HepG2 (cell line): Measurements from ENCODE around the gene TBC1D10A. TPM values are rescaled to one million over a fixed set of nuclear protein-coding genes. Genes with fewer than 3 reads are reported as not detected.
A peak's percentile ranks its signal among the peaks of the same experiment; 100 is the strongest.

Experiments
- ATAC-seq: fragments of 200-7000 bp; cut with Tn5 transposase; 3 replicates; pipeline ENCODE4 v1.9.1; 2020; ENCODE audit warnings: mild to moderate bottlenecking, moderate library complexity
- BruUV-seq: library from RNA; stranded (reverse); fragments of 400-500 nt; replicated peaks from 2 replicates; lab custom pipeline; 2021; lab: Mats Ljungman, UMichigan
- CTCF ChIA-PET: fragments of 300-600 bp; formaldehyde crosslinking; extraction: SDS; loops from one replicate; lab custom pipeline; 2021; ENCODE audit warnings: low total read pairs, inconsistent platforms, low intra/inter-chr PET ratio; lab: Yijun Ruan, JAX
- POLR2A ChIA-PET: fragments of 350-600 bp; sonication (Branson Sonifier 250); formaldehyde crosslinking; loops from one replicate; lab custom pipeline; 2020; ENCODE audit warnings: antibody characterized with exemption, inconsistent platforms; lab: Yijun Ruan, JAX
- DNase-seq: peaks from one replicate; pipeline ENCODE4 v3.0.0-alpha.2; 2015; ENCODE audit warnings: low spot score
- FAIRE-seq: peaks from 3 replicates; lab custom pipeline; 2011; peaks lifted over from hg19 to GRCh38; lab: Jason Lieb, UNC
- H2AFZ ChIP-seq: one replicate; pipeline ENCODE4 v1.6.1; 2011; ENCODE audit warnings: low read length, inconsistent platforms
- H3K27ac ChIP-seq: fragments of 300-600 bp; 3 replicates; pipeline ENCODE4 v1.8.0; 2011; ENCODE audit warnings: mixed run types, mild to moderate bottlenecking, mixed read lengths, low read length, inconsistent platforms; ENCODE audit not compliant: insufficient read depth; ENCODE audit errors: extremely low read length
- H3K27me3 ChIP-seq, 2 experiments: fragments of 200-600 bp in 1 of 2; 2 replicates in 1 of 2; 3 replicates in 1 of 2; pipeline versions ENCODE4 v1.6.0 to v1.8.0; 2011; ENCODE audit warnings: low read length in 2 of 2, mild to moderate bottlenecking in 2 of 2, moderate library complexity in 2 of 2, inconsistent platforms in 1 of 2; ENCODE audit not compliant: insufficient read depth in 2 of 2, control insufficient read depth in 1 of 2
- H3K36me3 ChIP-seq, 2 experiments: fragments of 200-600 bp in 1 of 2; replicated peaks in 1 of 2; 2 replicates in 1 of 2; 3 replicates in 1 of 2; pipeline versions ENCODE4 v1.5.1 to v1.8.0; 2011; ENCODE audit warnings: low read length in 2 of 2, inconsistent platforms in 1 of 2; ENCODE audit not compliant: insufficient read depth in 2 of 2, control insufficient read depth in 1 of 2
- H3K4me1 ChIP-seq: 2 replicates; pipeline ENCODE4 v1.5.1; 2012; ENCODE audit warnings: low read length, inconsistent platforms; ENCODE audit not compliant: insufficient read depth
- H3K4me2 ChIP-seq: 2 replicates; pipeline ENCODE4 v1.6.0; 2011; ENCODE audit warnings: low read depth, low read length, inconsistent platforms
- H3K4me3 ChIP-seq, 3 experiments: fragments of 200-600 bp in 1 of 3; sonication (generic), shearing (Covaris generic) in 1 of 3; replicated peaks in 1 of 3; 2 replicates each; pipeline ENCODE4 v1.5.1; 2011 to 2016; ENCODE audit warnings: low read length in 3 of 3, inconsistent platforms in 2 of 3, low read depth in 2 of 3, mild to moderate bottlenecking in 2 of 3, control low read depth in 1 of 3, mixed read lengths in 1 of 3; ENCODE audit not compliant: insufficient read depth in 1 of 3
- H3K79me2 ChIP-seq: one replicate; pipeline ENCODE4 v1.6.1; 2011; ENCODE audit warnings: low read length, inconsistent platforms; ENCODE audit not compliant: insufficient read depth
- H3K9ac ChIP-seq: 2 replicates; pipeline ENCODE4 v1.6.0; 2011; ENCODE audit warnings: mild to moderate bottlenecking, low read depth, low read length, inconsistent platforms; ENCODE audit not compliant: insufficient read depth
- H3K9me3 ChIP-seq: 2 replicates; pipeline ENCODE4 v1.5.1; 2012; ENCODE audit warnings: mild to moderate bottlenecking, low read length
- H4K20me1 ChIP-seq: 2 replicates; pipeline ENCODE4 v1.6.0; 2011; ENCODE audit warnings: inconsistent platforms, mild to moderate bottlenecking, low read length, moderate library complexity; ENCODE audit not compliant: insufficient read depth
- AGO2 ChIP-seq: fragments of 200-400 bp; formaldehyde crosslinking; optimal IDR thresholded peaks from 2 replicates; pipeline ENCODE3; 2017; ENCODE audit warnings: mild to moderate bottlenecking, low read depth, low read length, moderate library complexity
- HOMEZ ChIP-seq: IDR thresholded peaks from 2 replicates; pipeline ENCODE4 v1.6.1; 2016; ENCODE audit warnings: low read depth
- REPIN1 ChIP-seq: sonication (generic); formaldehyde crosslinking; IDR thresholded peaks from 2 replicates; pipeline ENCODE4 v1.8.0; 2022; ENCODE audit warnings: missing genetic modification reagents, low read depth, mild to moderate bottlenecking, borderline replicate concordance
- ZNF263 ChIP-seq: sonication (generic); formaldehyde crosslinking; IDR thresholded peaks from 2 replicates; pipeline ENCODE4 v1.4.0; 2020; ENCODE audit warnings: missing genetic modification reagents
- WGBS: methylation state at CpG from one replicate; pipeline ENCODE4 v1.1.6; 2017; ENCODE audit warnings: low lambda C conversion rate; 5-methylcytosine and 5-hydroxymethylcytosine counted together
- in situ Hi-C: cut with HindIII; loops from 2 replicates; pipeline ENCODE4 v1.10.0; 2017; ENCODE audit warnings: low pct_unique_long_range_greater_than_20kb; ENCODE audit not compliant: extremely low pct_ligation_motif_present
- intact Hi-C: fragments of 100-400 bp; cut with micrococcal nuclease; formaldehyde crosslinking; loops from one replicate; pipeline ENCODE4 v1.10.0; 2022; ENCODE audit not compliant: unreplicated experiment
- polyA plus RNA-seq, 8 experiments: library from polyadenylated mRNA; depleted of rRNA in 3 of 8; stranded (reverse) in 7 of 8; unstranded in 1 of 8; fragments of >200 nt; fragmentation: Illumina TruSeq in 4 of 8; extraction: Trizol in 4 of 8; gene quantifications; 2 replicates each; pipeline versions ENCODE4 v1.2.1 to v1.2.3, GENCODE V29; 2011 to 2016; ENCODE audit warnings: low read depth in 4 of 8, missing spikeins in 1 of 8, mixed read lengths in 1 of 8; ENCODE audit not compliant: insufficient read depth in 1 of 8
- total RNA-seq, 5 experiments: library from RNA; depleted of rRNA; stranded (reverse); fragments of >200 nt; fragmentation: Illumina TruSeq; extraction: Trizol; gene quantifications; 2 replicates each; pipeline ENCODE4 v1.2.3, GENCODE V29; 2016; ENCODE audit warnings: low read depth in 1 of 5

TBC1D10A gene
- total and polyA plus RNA-seq, 2 of the 13 experiments (the other 11 are each of a cell fraction or from before 2014, with no cell fraction given): 4.2 to 4.9 TPM

- no peaks in the 10 kb centered on the region for H3K9me3 ChIP-seq
- CTCF ChIA-PET: no interaction called here
Measured at GRCh38 chr22:30373331-30374325, 46.9 kb upstream of the TBC1D10A start.

More at GRCh38 chr22:30373331-30374325, 46.9 kb upstream of the TBC1D10A start:
- H3K27ac ChIP-seq: no peak overlapping the region
- H3K27me3 ChIP-seq: no peaks in the 10 kb centered on the region
- H3K9ac ChIP-seq: no peak overlapping the region
- no peaks in the 10 kb centered on the region for H3K36me3 ChIP-seq
- TF ChIP-seq AGO2 (peak; percentile 61), ZNF263 (CRISPR knock-in tag) (no peak), HOMEZ (no peak), REPIN1 (no peak)
- FAIRE-seq: no peak
- no peak for DNase-seq
- no peak overlapping the region for H3K4me3 ChIP-seq
- intact Hi-C loops (no loop called here), in situ Hi-C loops (no loop called here)
- ATAC-seq: peak; percentile 6
- POLR2A ChIA-PET: interaction anchor here (0.7 to 1.8 kb wide), 2 partner anchors 17 to 68 kb away, joined by 3 to 9 read pairs; partner anchors contain the start of genes CCDC157 and SF3A1
- H3K4me1 ChIP-seq: no peaks in the 10 kb centered on the region
- H3K79me2 ChIP-seq: no peaks in the 10 kb centered on the region
- no peaks in the 10 kb centered on the region for H4K20me1 ChIP-seq
- H2AFZ ChIP-seq: no peak overlapping the region
- WGBS: 73% methylated on average over 9 of the region's 33 CpGs
- BruUV-seq: no TSS peak
- H3K4me2 ChIP-seq: no peak overlapping the region
